HuH-7 (cell line): ENCODE results near the gene P2RX5.
A peak's percentile ranks its signal among the peaks of the same experiment; 100 is the strongest.
"Not testable (repeated sequence)": the region's sequence is repeated elsewhere in the genome, so short reads cannot be mapped to it uniquely, and the experiment has no call there.

Experiments used
- DNase-seq: peaks from one replicate; pipeline ENCODE4 v3.0.0; 2011; ENCODE audit warnings: low spot score

The P2RX5 gene

GRCh38 chr17:3712811-3713463 lies 17.0 kb upstream of the P2RX5 start:
- no peak for DNase-seq

DNA sequence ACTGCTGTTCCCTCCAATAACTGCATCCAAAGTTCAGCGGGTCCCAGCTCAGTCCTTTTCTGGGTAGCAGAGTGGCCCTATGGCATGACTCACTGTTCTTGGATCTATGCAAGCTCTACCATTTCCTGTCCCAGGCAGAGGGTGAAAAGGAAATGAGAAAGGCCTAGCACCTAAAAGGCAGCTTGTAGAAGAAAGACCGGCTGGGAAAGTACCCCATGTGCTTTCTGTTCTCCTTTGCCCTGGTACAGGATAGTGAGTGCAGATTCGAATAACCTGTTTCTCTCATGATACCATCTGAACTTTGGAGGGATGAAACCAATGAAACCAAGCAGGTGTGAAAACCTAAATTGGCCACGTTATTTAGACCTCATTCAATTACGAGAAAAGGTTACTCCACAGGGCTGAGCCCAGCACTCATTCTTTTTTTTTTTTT lies 15.0 kb upstream of the P2RX5 start:
- no peak for DNase-seq

GRCh38 chr17:3708366-3708765 lies 12.4 kb upstream of the P2RX5 start:
- no peak for DNase-seq

DNA sequence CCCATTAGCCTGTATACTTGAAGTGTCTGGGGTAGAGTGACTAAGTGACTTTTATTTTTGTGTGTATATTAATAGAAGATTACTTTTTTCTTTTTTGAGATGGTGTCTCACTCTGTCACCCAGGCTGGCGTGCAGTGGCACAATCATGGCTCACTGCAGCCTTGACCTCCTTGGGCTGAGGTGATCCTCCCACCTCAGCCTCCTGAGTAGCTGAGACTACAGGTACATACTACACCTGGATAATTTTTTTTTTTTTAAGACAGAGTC lies 9.7 kb upstream of the P2RX5 start:
- not testable (repeated sequence) for DNase-seq

- no peak for DNase-seq
Measured at GRCh38 chr17:3704931-3705717, 9.2 kb upstream of the P2RX5 start.

DNA sequence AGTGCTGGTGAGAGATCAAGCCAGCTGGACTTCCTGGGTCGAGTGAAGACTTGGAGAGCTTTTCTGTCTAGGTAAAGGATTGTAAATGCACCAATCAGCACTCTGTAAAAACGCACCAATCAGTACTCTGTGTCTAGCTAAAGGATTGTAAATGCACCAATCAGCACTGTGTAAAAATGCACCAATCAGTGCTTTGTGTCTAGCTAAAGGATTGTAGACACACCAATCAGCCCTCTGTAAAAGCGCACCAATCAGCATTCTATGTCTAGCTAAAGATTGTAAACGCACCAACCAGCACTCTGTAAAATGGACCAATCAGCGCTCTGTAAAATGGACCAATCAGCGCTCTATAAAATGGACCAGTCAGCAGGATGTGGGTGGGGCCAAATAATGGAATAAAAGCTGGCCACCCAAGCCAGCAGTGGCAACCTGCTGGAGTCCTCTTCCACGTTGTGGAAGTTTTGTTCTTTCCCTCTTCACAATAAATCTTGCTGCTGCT lies 6.1 kb upstream of the P2RX5 start:
- DNase-seq = not testable (repeated sequence)

DNA sequence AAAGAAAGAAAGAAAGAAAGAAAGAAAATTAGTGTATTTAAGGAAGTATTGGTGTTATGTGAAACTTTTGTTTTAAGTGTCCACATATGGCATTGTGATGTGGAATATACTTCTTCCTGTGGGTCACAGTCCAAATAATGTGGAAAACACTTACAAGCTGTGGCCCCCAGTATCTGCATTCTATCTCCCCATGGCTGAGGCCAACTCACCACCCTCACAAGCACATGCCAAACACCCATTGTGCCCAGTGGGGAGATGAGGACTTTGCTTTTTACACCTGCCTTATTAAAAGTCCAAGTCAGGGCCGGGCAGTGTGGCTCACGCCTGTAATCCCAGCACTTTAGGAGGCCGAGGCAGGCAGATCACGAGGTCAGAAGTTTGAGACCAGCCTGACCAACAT lies 4.0 kb upstream of the P2RX5 start:
- no peak for DNase-seq

- DNase-seq = no peak
Measured at GRCh38 chr17:3698139-3698538, 2.2 kb upstream of the P2RX5 start.

DNA sequence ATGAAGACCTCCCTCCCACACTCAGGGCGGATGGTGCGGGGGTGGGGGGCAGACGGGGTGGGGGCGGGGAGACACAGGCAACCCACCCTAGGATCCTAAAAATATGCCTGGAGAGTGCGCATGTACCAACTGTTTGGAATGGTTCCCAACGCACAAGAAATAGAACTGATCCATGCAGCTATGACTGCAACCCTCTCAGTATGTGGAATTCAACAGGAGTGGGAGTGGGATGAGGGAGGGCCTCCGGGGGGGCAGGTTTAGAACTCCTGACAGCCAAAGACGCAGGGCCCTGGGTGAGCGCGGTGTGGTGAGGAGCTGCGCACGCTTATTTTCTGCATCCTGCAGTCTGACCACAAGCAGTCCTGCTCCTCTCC lies 1.1 kb upstream of the P2RX5 start:
- DNase-seq = no peak

GRCh38 chr17:3695129-3695722 lies 729 bp downstream of the P2RX5 start:
- DNase-seq = no peak

DNA sequence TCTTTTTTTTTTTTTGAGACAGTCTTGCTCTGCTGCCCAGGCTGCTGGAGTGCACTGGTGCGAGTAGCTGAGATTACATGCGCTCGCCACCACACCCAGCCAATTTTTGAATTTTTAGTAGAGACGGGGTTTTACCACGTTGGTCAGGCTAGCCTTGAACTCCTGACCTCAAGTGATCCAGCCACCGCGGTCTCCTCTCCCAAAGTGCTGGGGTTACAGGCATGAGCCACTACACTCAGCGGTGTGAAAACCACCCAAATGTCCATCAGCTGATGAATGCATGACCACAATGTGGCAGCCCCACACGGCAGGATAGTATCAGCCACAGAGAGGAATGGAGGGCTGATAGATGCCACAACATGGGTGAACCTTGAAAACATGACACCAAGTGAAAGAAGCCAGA lies 2.1 kb downstream of the P2RX5 start:
- no peak for DNase-seq

DNA sequence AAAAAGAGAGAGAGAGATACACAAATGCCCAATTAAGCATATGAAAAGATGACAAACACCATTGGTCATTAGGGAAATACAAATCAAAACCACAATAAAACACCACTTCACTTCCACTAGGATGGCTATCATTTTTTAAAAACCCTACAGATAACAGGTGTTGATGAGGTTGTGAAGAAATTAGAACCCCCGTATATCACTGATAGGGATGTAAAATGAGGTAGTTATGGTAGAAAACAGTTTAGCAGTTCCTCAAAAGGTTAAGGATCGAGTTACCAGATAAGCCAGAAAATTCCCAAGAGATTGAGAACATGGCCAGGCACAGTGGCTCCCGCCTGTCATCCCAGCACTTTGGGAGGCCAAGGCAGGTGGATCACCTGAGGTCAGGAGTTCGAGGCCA lies 2.8 kb downstream of the P2RX5 start:
- no peak for DNase-seq

DNA sequence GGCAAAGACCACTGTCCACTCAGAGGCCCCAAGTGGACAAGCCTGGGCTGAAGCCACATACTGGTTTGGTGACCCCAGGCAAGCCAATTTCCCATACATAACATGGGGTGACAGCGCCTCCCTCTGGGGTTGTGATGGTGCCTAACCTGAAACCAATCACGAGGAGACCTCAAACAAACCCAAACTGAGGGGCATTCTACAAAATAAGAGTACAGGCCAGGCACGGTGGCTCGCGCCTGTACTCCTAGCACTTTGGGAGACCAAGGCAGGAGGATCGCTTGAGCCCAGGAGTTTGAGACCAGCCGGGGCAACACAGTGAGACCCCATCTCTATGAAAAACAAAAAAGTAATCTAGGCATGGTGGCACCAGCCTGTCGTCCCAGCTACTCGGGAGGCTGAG lies 3.6 kb downstream of the P2RX5 start:
- DNase-seq = no peak

DNA sequence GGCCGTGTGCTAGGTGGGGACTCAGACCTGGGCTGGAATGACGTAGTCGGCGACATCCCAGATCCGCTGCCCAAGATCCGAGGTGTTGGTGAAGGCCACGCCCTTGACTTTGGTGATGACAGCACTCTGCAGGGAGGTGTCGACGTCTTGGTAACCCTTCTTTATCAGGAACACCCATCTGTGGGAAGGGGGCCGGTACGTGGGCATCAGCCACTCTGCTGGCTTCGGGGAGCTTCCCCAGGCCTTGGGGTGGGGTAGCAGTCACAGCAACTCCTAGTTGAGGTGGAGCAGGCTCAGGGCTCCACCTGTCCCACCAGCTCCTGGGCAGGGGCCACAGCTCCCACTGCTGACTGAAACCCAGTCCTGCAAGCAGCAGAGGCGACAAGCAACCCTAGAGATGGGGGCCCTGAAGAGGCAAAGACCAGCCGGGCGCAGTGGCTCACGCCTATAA lies 4.3 kb downstream of the P2RX5 start:
- DNase-seq = peak; percentile 46

- no peak for DNase-seq
Measured at GRCh38 chr17:3690094-3690715, 5.8 kb downstream of the P2RX5 start.

GRCh38 chr17:3689262-3690093 lies 6.5 kb downstream of the P2RX5 start:
- no peak for DNase-seq

DNA sequence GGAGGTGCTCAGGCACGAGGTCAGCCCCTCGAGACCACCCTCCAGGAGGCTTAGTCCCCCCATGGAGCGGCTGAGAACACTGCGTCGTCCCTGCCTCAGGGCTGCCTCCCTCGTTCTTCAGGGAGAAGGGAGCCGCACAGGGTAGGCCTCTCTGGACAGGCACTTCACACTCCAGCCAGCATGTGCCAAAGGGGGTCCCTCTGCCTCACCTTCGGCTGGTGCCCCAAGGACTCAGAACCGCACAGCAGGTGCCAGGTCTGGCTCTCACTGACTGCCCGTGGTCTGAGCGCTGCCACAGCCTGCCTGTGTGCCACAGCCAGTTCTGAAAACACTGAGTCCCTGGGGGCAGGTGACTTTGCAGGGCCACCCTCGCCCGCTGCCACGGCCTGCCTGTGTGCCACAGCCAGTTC lies 7.1 kb downstream of the P2RX5 start:
- no peak for DNase-seq

DNA sequence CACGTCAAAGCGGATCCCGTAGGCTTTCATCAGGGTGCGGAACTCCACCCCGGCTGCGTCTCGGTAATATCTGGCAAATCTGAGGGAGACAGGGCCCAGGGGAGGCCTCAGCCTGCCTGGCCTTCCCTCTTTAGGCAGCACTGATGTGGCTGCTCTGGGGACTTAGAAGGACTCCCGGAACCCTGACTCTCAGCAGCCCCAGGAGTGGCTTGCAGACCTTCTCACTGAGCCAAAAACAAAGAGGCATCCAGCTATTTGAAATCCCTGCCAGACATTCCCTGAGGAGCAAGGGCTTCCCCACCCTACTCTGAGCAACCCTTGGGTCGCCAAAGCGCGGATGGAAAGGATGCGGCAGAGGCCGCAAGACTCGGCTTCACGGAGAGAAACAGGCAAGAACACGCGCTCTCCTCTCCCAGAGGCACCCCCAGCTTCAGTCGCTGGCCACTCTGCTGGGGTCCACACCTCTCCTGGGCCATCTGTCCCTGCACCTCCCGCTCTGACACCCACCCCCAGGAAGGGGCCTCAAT lies 7.9 kb downstream of the P2RX5 start:
- DNase-seq = no peak

GRCh38 chr17:3685174-3685573 lies 10.8 kb downstream of the P2RX5 start:
- no peak for DNase-seq

GRCh38 chr17:3683054-3683511 lies 12.9 kb downstream of the P2RX5 start:
- peak; percentile 86 for DNase-seq

DNA sequence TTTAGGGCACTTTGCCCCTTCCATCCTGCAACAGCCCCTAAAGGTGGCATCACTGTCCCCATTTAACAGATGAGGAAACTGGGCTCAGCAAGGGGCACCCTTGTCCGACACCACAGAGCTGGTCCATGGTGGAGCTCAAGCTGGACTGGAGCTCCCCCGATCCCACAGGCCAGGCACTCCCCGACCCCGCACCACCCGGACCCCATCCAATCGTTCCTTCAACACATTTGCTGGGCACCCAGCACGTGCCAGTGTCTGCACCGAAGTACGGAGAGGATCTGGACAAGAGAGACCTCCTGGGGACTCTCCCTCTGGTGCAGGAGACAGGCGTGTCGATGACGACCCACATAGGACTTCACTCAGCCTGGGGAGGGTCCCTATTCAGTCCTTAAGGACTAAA lies 13.9 kb downstream of the P2RX5 start:
- DNase-seq = no peak

DNA sequence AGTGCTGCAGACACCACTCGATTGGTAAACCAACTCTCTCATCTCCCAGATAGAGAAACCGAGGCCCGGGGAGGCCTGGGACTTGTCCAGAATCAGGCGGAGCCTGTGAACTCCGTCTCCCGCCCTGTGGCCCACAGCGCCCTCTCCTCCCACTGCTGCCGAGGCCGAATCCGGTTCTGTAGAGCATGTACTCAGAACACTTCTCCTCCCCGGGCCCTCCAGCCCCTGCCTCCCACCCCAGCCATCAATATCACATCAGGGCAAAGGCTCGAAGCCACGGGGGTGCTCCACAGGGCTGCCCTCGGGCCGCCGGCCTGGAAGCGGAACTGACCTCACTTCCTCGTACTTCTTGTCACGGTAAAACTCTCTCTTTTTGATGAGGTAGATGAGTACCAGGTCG lies 14.4 kb downstream of the P2RX5 start:
- no peak for DNase-seq
